ENCODE results near the gene MAD1L1.

The MAD1L1 gene

DNA sequence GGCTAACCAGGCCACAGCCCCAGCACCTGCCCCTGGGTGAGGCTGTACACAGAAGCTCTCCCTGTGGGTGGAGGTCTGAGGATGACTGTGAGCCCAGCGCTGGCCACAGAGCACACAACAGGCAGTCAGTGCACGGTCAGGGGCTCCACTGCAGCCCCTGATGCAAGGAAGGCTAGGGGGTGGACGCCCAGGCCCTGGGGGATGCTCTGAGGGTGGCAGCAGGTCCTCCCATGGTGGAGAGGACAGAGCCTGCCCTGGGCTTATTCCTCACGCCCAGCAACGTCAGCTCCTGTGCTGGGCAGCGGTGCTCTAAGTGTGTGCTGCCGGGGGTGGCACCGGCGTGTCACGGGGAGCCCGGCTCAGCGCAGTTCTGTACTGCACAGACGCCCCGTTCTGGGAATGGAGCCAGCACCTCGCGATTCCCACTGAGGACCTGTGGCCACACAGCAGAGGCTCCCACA is 223.2 kb downstream of the MAD1L1 start:
- peaks cover 48% of the 10 kb centered on the region for H3K36me3 ChIP-seq (ENCODE audit: insufficient read depth, low read length)
- no peak overlapping the region for H3K4me2 ChIP-seq (ENCODE audit: insufficient read depth, low read length)
- no peaks in the 10 kb centered on the region for H3K4me1 ChIP-seq (ENCODE audit: insufficient read depth, low read length)
- no peak overlapping the region for H3K9ac ChIP-seq (ENCODE audit: low read depth, low read length)
- no peak for TF ChIP-seq EZH2 (IDR thresholded peaks at IDR 0.05; ENCODE audit: borderline replicate concordance, low read depth, low read length, severe bottlenecking)
- TF ChIP-seq, protein P1, sequence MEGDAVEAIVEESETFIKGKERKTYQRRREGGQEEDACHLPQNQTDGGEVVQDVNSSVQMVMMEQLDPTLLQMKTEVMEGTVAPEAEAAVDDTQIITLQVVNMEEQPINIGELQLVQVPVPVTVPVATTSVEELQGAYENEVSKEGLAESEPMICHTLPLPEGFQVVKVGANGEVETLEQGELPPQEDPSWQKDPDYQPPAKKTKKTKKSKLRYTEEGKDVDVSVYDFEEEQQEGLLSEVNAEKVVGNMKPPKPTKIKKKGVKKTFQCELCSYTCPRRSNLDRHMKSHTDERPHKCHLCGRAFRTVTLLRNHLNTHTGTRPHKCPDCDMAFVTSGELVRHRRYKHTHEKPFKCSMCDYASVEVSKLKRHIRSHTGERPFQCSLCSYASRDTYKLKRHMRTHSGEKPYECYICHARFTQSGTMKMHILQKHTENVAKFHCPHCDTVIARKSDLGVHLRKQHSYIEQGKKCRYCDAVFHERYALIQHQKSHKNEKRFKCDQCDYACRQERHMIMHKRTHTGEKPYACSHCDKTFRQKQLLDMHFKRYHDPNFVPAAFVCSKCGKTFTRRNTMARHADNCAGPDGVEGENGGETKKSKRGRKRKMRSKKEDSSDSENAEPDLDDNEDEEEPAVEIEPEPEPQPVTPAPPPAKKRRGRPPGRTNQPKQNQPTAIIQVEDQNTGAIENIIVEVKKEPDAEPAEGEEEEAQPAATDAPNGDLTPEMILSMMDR (IDR thresholded peaks at IDR 0.05; ENCODE audit: borderline replicate concordance, extremely low read depth, low read length, poor library complexity, severe bottlenecking) = no peak
- H3K9me3 ChIP-seq (ENCODE audit: insufficient read depth, low read length, severe bottlenecking) = no peaks in the 10 kb centered on the region
- peaks cover 31% of the 10 kb centered on the region for H4K20me1 ChIP-seq (ENCODE audit: insufficient read depth, low read length)
- H2AFZ ChIP-seq (ENCODE audit: low read depth, low read length) = no peak overlapping the region
- H3K79me2 ChIP-seq (ENCODE audit: insufficient read depth, low read length) = no peaks in the 10 kb centered on the region
- ATAC-seq (ENCODE audit: insufficient read depth, low read depth) (no peak), DNase-seq (no peak)
- no peaks in the 10 kb centered on the region for H3K27me3 ChIP-seq (ENCODE audit: insufficient read depth, low read length, poor library complexity)
- no peak overlapping the region for H3K27ac ChIP-seq (ENCODE audit: low read length)
- H3K4me3 ChIP-seq (ENCODE audit: low read depth in 1 of 2, low read length in 2 of 2) = no peak overlapping the region

DNA sequence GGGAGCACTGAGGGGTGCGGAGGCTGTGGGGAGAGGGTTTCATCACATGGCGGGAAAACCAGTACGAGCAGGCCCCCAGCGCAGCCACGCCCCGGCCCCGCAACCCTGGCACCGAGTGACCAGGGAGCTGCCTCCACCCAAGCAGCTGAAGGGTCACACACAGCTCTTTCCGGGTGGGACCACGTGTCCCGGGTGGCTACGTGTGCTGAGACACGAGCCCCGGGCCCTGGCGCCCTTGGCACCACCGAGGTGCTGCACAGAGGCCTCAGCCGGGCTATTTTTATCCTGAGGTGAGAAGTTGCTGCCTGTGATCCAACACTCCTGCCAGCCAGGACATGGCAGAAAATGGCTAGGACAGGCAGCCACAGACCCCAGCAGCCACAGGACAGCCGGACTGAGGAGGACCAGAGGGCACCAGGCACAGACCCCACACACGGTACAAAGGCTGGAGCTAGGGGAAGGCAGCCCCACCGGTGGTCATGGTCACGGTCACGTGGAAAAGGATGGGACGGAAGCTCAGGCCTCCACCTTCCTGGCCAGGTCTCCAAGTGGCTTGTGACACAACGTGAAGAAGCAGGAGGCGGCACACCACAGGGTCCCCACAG is 223.7 kb downstream of the MAD1L1 start:
- H3K36me3 ChIP-seq (ENCODE audit: insufficient read depth, low read length) = peaks cover 48% of the 10 kb centered on the region
- no peak overlapping the region for H3K4me3 ChIP-seq (ENCODE audit: low read depth in 1 of 2, low read length in 2 of 2)
- H3K4me2 ChIP-seq (ENCODE audit: insufficient read depth, low read length) = no peak overlapping the region
- DNase-seq (no peak), ATAC-seq (ENCODE audit: insufficient read depth, low read depth) (no peak)
- H3K79me2 ChIP-seq (ENCODE audit: insufficient read depth, low read length) = no peaks in the 10 kb centered on the region
- peaks cover 26% of the 10 kb centered on the region for H4K20me1 ChIP-seq (ENCODE audit: insufficient read depth, low read length)
- H3K9ac ChIP-seq (ENCODE audit: low read depth, low read length) = no peak overlapping the region
- no peaks in the 10 kb centered on the region for H3K9me3 ChIP-seq (ENCODE audit: insufficient read depth, low read length, severe bottlenecking)
- no peaks in the 10 kb centered on the region for H3K4me1 ChIP-seq (ENCODE audit: insufficient read depth, low read length)
- no peaks in the 10 kb centered on the region for H3K27me3 ChIP-seq (ENCODE audit: insufficient read depth, low read length, poor library complexity)
- H3K27ac ChIP-seq (ENCODE audit: low read length) = no peak overlapping the region
- H2AFZ ChIP-seq (ENCODE audit: low read depth, low read length) = no peak overlapping the region
- TF ChIP-seq EZH2 (IDR thresholded peaks at IDR 0.05; ENCODE audit: borderline replicate concordance, low read depth, low read length, severe bottlenecking) = no peak
- TF ChIP-seq, protein P1 (IDR thresholded peaks at IDR 0.05; ENCODE audit: borderline replicate concordance, extremely low read depth, low read length, poor library complexity, severe bottlenecking) = no peak

DNA sequence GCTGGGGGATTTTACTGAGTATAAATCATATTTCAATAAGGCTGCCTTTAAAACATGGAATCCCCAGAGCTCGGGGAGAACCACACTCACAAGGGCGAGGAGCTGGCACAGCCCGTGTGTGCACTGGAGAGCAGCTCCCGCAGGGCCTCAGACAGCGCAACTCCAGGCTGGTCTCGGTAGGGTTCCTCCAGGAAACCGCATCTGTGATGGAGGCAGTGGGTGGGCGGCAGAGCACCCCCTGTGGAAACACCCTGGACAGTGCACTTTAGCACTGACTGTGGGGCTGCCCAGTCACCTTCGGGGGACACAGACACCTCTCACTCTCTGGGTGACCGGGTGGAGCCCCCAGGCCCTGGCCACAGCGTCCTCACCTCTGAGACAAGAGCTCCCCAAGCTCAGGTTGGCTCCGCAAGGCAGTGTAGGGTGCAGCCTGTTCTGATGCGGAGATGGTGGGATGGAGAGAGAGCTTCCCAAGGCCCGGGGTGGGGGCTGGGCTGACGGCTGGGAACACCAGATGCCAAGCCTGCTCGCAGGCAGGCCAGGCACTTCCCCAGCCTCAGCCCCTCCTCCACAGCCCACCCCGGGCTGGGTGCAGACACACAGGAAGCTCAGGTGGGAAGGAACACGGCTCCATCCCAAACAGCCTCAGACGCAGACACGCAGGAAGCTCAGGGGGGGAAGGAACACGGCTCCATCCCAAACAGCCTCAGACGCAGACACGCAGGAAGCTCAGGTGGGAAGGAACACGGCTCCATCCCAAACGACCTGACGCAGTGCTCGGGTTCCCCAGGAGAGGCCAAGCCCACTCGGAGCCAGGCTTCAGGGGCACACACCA is 224.4 kb downstream of the MAD1L1 start:
- no peak for TF ChIP-seq EZH2 (IDR thresholded peaks at IDR 0.05; ENCODE audit: borderline replicate concordance, low read depth, low read length, severe bottlenecking)
- TF ChIP-seq, protein P1 (IDR thresholded peaks at IDR 0.05; ENCODE audit: borderline replicate concordance, extremely low read depth, low read length, poor library complexity, severe bottlenecking) = no peak
- Histone ChIP-seq H3K9me3 (ENCODE audit: insufficient read depth, low read length, severe bottlenecking) (no peaks in the 10 kb centered on the region), H3K9ac (ENCODE audit: low read depth, low read length) (no peak overlapping the region), H3K79me2 (ENCODE audit: insufficient read depth, low read length) (no peaks in the 10 kb centered on the region), H3K27me3 (ENCODE audit: insufficient read depth, low read length, poor library complexity) (no peaks in the 10 kb centered on the region), H3K27ac (ENCODE audit: low read length) (no peak overlapping the region), H2AFZ (ENCODE audit: low read depth, low read length) (no peak overlapping the region), H3K36me3 (ENCODE audit: insufficient read depth, low read length) (peaks cover 44% of the 10 kb centered on the region), H4K20me1 (ENCODE audit: insufficient read depth, low read length) (peaks cover 26% of the 10 kb centered on the region), H3K4me3 (ENCODE audit: low read depth in 1 of 2, low read length in 2 of 2) (no peak overlapping the region), H3K4me2 (ENCODE audit: insufficient read depth, low read length) (no peak overlapping the region), H3K4me1 (ENCODE audit: insufficient read depth, low read length) (no peaks in the 10 kb centered on the region)
- DNase-seq (no peak), ATAC-seq (ENCODE audit: insufficient read depth, low read depth) (no peak)

All from DND-41 (cell line).